WI38 (cell line): Measurements from ENCODE around the gene PHAF1.
A peak's percentile ranks its signal among the peaks of the same experiment; 100 is the strongest.

Experiments
- H3K4me3 ChIP-seq: 2 replicates; pipeline ENCODE4 v1.5.1; 2011; ENCODE audit warnings: low read depth, mild to moderate bottlenecking, control low read depth, low read length
- TF ChIP-seq, protein P1 (sequence below): IDR thresholded peaks from 2 replicates; pipeline ENCODE4 v1.5.1; 2012; ENCODE audit warnings: low read depth, mild to moderate bottlenecking, control low read depth, low read length

The PHAF1 gene

DNA sequence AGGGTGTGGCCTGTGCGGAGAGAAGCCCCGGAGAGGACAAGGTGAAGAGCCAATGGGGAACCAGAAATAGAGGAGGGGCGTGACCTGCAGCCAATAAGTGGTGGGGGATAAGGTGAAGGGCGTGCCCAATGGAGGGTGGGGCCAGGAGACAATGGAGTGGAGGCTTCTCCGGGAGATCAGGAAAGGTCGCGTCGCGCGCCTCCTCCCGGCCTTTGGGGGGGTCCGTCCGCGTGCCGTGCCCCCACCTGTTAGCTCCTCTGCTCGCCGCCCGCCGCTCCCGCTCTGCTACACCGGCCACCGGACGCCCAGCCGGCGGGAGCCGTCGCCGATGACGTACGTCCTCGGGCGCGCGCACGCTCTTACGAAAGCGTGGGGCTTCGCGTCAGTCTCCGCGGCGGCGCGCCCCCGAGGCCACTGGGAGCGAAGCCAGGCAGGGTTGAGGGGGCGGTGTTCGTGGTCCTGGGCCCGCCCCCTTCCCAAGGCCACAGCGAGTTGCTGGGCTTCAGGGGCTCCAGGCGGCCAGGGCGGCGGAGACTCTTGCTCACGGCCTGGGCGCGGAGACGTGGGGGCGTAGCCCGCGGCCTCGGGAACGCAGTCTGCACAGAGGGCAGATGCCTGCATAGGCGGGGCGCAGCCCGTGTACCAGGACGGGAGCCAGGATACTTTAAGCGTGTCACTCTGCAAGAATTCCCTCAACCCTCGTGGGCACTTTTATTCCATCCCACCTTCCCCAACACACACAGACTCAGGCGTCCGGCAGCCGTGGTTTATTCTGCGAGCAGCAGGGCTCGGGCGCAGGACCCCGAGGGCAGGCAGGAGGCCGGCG lies 74.1 kb downstream of the PHAF1 start, which contains the start of gene MATCAP1:
Gene MATCAP1 (minus strand): TSS at position 337 of the 826 bp plus-strand sequence. CDS start 3,353 bp downstream, outside the sequence.
- TF ChIP-seq, protein P1, sequence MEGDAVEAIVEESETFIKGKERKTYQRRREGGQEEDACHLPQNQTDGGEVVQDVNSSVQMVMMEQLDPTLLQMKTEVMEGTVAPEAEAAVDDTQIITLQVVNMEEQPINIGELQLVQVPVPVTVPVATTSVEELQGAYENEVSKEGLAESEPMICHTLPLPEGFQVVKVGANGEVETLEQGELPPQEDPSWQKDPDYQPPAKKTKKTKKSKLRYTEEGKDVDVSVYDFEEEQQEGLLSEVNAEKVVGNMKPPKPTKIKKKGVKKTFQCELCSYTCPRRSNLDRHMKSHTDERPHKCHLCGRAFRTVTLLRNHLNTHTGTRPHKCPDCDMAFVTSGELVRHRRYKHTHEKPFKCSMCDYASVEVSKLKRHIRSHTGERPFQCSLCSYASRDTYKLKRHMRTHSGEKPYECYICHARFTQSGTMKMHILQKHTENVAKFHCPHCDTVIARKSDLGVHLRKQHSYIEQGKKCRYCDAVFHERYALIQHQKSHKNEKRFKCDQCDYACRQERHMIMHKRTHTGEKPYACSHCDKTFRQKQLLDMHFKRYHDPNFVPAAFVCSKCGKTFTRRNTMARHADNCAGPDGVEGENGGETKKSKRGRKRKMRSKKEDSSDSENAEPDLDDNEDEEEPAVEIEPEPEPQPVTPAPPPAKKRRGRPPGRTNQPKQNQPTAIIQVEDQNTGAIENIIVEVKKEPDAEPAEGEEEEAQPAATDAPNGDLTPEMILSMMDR: no peak
- H3K4me3 ChIP-seq: peak within 1 kb of the TSS; percentile 78

DNA sequence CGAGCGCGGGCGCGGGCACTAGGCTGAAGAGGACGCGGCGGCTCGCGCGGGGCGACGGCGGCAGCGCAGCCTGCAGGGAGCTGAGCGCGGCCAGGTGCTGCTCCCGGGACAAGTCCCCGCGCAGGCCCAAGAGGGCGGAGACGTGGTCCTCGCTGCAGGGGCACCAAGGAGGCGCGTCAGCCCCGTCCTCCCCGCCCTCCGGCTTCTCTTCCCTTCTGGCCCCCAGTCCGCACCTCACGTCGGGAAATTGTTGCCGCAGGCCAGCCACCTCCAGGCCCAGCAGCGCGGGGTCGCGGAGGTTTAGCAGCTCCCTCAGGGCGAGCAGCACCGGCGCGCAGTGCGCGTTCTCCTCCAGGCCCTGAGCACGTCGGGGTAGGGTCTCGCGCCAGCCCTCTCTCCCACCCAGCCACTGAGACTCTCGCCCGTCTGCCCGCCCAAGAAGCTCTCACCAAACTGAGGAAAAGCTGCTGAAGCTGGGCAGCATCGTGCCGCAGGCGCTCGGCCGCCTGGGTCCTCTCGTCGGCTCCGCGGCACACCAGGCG lies 74.8 kb downstream of the PHAF1 start:
- TF ChIP-seq, protein P1: no peak
- H3K4me3 ChIP-seq: peak overlapping the region; percentile 78

DNA sequence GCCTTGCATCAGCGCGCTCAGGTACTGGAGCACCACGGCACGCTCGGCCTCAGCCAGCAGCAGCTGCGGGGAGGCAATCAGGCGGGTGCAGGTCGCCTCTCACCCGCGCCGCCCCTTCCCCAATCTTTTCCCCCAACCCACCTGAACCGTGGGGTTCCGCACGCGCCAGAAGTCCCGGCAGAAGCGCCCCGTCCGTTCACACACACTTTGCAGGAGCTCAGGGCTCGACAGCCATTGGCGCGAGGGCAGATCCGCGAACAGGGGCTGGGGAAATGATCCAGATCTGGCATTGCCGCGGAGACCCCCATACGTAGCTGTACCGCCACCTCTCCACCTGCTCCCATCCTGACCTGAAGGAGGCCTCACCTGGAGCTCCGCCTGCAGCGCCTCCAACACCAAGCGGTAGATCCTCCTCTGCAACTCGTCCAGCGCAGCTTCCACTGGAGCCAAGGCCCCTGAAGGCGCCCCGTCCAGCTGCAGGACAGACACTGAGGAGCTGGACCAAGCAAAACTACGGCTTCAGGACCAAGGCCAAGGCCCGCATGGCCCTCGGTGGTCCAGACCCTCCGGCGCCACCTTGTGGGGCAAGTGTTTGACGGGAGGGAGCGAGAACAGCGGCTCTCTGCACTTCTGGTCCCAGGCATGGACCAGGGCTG lies 75.4 kb downstream of the PHAF1 start:
- TF ChIP-seq, protein P1: peak; percentile 67; the same call in 1 of the 2 replicates
- H3K4me3 ChIP-seq: peak overlapping the region; percentile 16; the same call in 1 of the 2 replicates

DNA sequence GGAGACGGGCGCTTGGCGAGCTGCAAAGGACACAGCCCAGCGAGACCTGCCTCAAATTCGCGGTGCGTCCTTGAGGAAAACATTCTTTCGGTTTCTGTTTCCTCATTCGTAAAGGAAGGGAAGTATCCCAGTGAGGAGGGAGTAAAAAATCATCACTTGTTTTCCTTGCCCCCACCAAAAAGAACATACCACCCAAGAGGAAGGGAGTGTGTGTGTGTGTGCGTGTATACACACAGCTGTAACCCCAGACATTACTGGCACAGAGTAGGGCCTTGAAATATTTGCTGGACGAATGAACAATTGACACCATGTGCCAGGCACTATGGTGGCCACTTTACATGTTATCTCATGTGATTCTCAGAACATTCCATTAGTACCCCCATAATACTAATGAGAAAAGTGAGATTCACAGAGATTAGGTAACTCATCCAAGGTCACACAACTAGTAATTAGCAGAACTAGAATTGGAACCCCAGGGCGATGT lies 76.0 kb downstream of the PHAF1 start:
- peak overlapping the region; percentile 16; the same call in 1 of the 2 replicates for H3K4me3 ChIP-seq
- TF ChIP-seq, protein P1: no peak

DNA sequence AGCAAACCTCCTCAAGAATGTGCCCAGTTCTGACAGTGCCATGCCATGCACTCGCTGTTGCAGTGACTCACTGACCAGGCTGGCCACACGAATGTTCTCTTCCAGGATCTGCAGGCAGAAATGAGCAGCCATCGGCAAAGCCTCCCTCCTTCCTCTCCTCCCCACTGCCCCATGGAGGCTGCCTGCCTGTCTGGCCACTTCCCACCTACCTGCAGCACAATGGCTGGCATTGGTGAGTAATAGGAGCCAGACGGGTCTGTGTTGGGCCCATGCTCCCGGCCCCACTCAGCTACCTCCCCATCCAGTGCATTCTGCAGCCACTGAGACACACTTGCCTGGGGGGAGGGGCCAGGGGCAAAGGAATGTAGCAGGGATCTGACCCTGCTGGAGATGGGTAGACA lies 76.8 kb downstream of the PHAF1 start:
- TF ChIP-seq, protein P1: no peak
- no peak overlapping the region for H3K4me3 ChIP-seq

DNA sequence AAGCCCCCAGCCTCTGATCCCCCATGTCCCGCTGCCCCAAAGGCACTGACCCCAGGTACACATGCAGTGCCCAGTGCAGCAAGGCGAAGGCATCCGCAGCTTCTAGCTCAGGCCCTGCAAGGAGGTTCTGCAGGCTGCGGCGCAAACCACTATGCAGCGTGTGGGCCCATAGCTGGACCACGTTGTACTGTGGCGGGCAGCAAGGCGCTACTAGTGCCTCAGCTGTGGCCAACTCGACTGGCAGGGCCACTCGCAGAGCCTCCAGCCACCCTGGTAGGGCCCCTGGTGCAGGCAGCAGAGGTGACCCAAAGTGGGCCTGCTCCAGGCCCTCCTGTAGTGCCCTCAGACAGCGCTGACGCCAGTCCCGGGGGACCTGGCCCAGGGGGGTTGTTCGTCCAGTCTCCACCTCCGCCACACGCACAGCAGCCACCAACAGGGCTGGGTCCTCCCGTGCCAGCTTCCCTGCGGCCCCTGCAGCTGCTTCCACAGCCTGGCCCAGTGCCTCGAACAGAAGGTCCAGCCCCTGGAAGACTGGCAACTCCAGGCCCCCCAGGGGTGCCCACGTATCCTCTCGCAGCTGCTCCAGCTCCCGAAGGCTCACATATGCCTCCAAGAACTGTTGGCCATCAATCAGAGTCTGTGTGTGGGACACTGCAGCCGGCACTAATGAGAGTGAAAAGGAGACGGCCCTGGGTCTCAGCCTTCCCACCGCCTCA lies 77.6 kb downstream of the PHAF1 start:
- H3K4me3 ChIP-seq: no peak overlapping the region

More for the DNA sequence above, 77.6 kb downstream of the PHAF1 start:
- TF ChIP-seq, protein P1: no peak
